Endothelial cell of umbilical vein (primary cell): ENCODE measurements around the gene TIRAP. TPM values are rescaled to one million over a fixed set of nuclear protein-coding genes. Genes with fewer than 3 reads are reported as not detected.

Experiments
- BruUV-seq: library from RNA; stranded (reverse); fragments of 400-500 nt; replicated peaks from 2 replicates; lab custom pipeline; 2021; lab: Mats Ljungman, UMichigan
- CTCF ChIA-PET: fragments of 300-600, 350-600 bp; sonication (Branson Sonifier 250); formaldehyde crosslinking; loops from one replicate; lab custom pipeline; 2021; ENCODE audit warnings: antibody characterized with exemption, inconsistent platforms; lab: Charles Lee
- POLR2A ChIA-PET: fragments of 300-600, 350-600 bp; sonication (Branson Sonifier 250); formaldehyde crosslinking; loops from one replicate; lab custom pipeline; 2021; ENCODE audit warnings: antibody characterized with exemption, inconsistent platforms; lab: Charles Lee
- DNase-seq: peaks from one replicate; pipeline ENCODE4 v3.0.0-alpha.2; 2011; ENCODE audit warnings: low read depth, low spot score
- FAIRE-seq: peaks from 2 replicates; lab custom pipeline; 2011; peaks lifted over from hg19 to GRCh38; lab: Jason Lieb, UNC
- H2AFZ ChIP-seq: 2 replicates; pipeline ENCODE4 v1.6.0; 2012; ENCODE audit warnings: low read depth, low read length, control low read depth, inconsistent platforms
- H3K27ac ChIP-seq: 2 replicates; pipeline ENCODE4 v1.5.1; 2011; ENCODE audit warnings: low read depth, mild to moderate bottlenecking, control low read depth, low read length, moderate library complexity; ENCODE audit not compliant: insufficient read depth
- H3K27me3 ChIP-seq, 2 experiments: 2 replicates each; pipeline versions ENCODE4 v1.6.0 to v1.6.1; 2011; ENCODE audit warnings: low read length in 2 of 2, mixed read lengths in 1 of 2; ENCODE audit not compliant: control insufficient read depth in 2 of 2, insufficient read depth in 2 of 2
- H3K36me3 ChIP-seq, 2 experiments: 2 replicates in 1 of 2; 3 replicates in 1 of 2; pipeline ENCODE4 v1.5.1; 2011; ENCODE audit warnings: low read length in 2 of 2, mild to moderate bottlenecking in 1 of 2, moderate library complexity in 1 of 2; ENCODE audit not compliant: control insufficient read depth in 2 of 2, insufficient read depth in 2 of 2; ENCODE audit errors: extremely low read depth in 1 of 2
- H3K4me1 ChIP-seq: 3 replicates; pipeline ENCODE4 v1.5.1; 2011; ENCODE audit warnings: mild to moderate bottlenecking, low read length; ENCODE audit not compliant: control insufficient read depth, insufficient read depth; ENCODE audit errors: extremely low read depth
- H3K4me2 ChIP-seq: 2 replicates; pipeline ENCODE4 v1.6.1; 2011; ENCODE audit warnings: low read length, control low read depth, mixed read lengths; ENCODE audit not compliant: insufficient read depth
- H3K4me3 ChIP-seq, 3 experiments: fragments of 200-600 bp in 1 of 3; sonication (generic), shearing (Covaris generic) in 1 of 3; replicated peaks in 1 of 3; 2 replicates each; pipeline ENCODE4 v1.5.1; 2011 to 2016; ENCODE audit warnings: control low read depth in 3 of 3, low read length in 3 of 3, mild to moderate bottlenecking in 2 of 3, inconsistent platforms in 1 of 3, low read depth in 1 of 3, moderate library complexity in 1 of 3; ENCODE audit not compliant: insufficient read depth in 1 of 3
- H3K79me2 ChIP-seq: 2 replicates; pipeline ENCODE4 v1.6.0; 2012; ENCODE audit warnings: low read length, inconsistent platforms; ENCODE audit not compliant: control insufficient read depth, insufficient read depth
- H3K9ac ChIP-seq: replicated peaks from 2 replicates; pipeline ENCODE3; 2011; ENCODE audit warnings: low read length, control low read depth; ENCODE audit not compliant: insufficient read depth; ENCODE audit errors: extremely low read depth
- H3K9me1 ChIP-seq: replicated peaks from 3 replicates; pipeline ENCODE4 v1.6.0; 2011; ENCODE audit warnings: mild to moderate bottlenecking, low read length; ENCODE audit not compliant: control insufficient read depth, insufficient read depth; ENCODE audit errors: extremely low read depth
- H3K9me3 ChIP-seq: replicated peaks from 2 replicates; pipeline ENCODE4 v1.5.1; 2012; ENCODE audit warnings: low read length, inconsistent platforms; ENCODE audit not compliant: control insufficient read depth, insufficient read depth
- H4K20me1 ChIP-seq: replicated peaks from 2 replicates; pipeline ENCODE3; 2011; ENCODE audit warnings: mild to moderate bottlenecking, low read length; ENCODE audit not compliant: control insufficient read depth, insufficient read depth; ENCODE audit errors: extremely low read depth
- CTCF ChIP-seq, 2 donors: IDR thresholded peaks; 1 replicate in 1 of 2; 2 replicates in 1 of 2; pipeline ENCODE4 v1.5.1; 2011; ENCODE audit warnings: low read length in 2 of 2, mild to moderate bottlenecking in 2 of 2, moderate library complexity in 2 of 2, control low read depth in 1 of 2, inconsistent platforms in 1 of 2, low read depth in 1 of 2; ENCODE audit not compliant: insufficient read depth in 1 of 2; ENCODE audit errors: extremely low read depth in 1 of 2
- EZH2 ChIP-seq: IDR thresholded peaks from 2 replicates; pipeline ENCODE4 v1.6.1; 2012; ENCODE audit warnings: borderline replicate concordance, low read depth, mild to moderate bottlenecking, moderate library complexity, low read length, inconsistent platforms; ENCODE audit not compliant: severe bottlenecking
- GATA2 ChIP-seq: IDR thresholded peaks from 2 replicates; pipeline ENCODE4 v1.7.0; 2011; ENCODE audit warnings: low read depth, mild to moderate bottlenecking, moderate library complexity, mixed read lengths, low read length; ENCODE audit not compliant: insufficient read length, insufficient read depth
- JUN ChIP-seq: IDR thresholded peaks from 2 replicates; pipeline ENCODE4 v1.6.1; 2011; ENCODE audit warnings: borderline replicate concordance, low read depth; ENCODE audit not compliant: insufficient read length, insufficient read depth
- MYC ChIP-seq: IDR thresholded peaks from one replicate; pipeline ENCODE4 v1.6.1; 2011; ENCODE audit warnings: mild to moderate bottlenecking, low read depth, low read length
- POLR2A ChIP-seq: IDR thresholded peaks from 2 replicates; pipeline ENCODE4 v1.6.1; 2012; ENCODE audit warnings: low read depth, mild to moderate bottlenecking, control low read depth, low read length
- POLR2AphosphoS5 ChIP-seq: IDR thresholded peaks from 2 replicates; pipeline ENCODE4 v1.6.1; 2012; ENCODE audit warnings: low read depth, mild to moderate bottlenecking, control low read depth, low read length, moderate library complexity; ENCODE audit not compliant: insufficient read depth
- dilution Hi-C: fragments of 300-500 bp; cut with MboI; formaldehyde crosslinking; loops from one replicate; pipeline ENCODE4 v1.15.0; 2019; ENCODE audit warnings: low sequenced_read_pairs; ENCODE audit not compliant: extremely low pct_ligation_motif_present
- intact Hi-C: fragments of 100-400 bp; cut with micrococcal nuclease; formaldehyde crosslinking; loops from one replicate; pipeline ENCODE4 v1.10.0; 2022
- polyA plus RNA-seq, 4 experiments: library from polyadenylated mRNA; depleted of rRNA in 3 of 4; stranded (reverse) in 3 of 4; unstranded in 1 of 4; fragments of >200 nt; gene quantifications; 2 replicates each; pipeline versions ENCODE4 v1.2.1 to v1.2.3, GENCODE V29; 2011 to 2012; ENCODE audit warnings: missing spikeins in 1 of 4
- total RNA-seq: library from RNA; stranded (reverse); gene quantifications from 2 replicates; pipeline ENCODE4 v1.2.3, GENCODE V29; 2021

Gene TIRAP
- total and polyA plus RNA-seq, 2 donors (not counting 3 experiments of a cell fraction or from before 2014, with no cell fraction given): 9.3 to 11.0 TPM

- no peak for DNase-seq
- Histone ChIP-seq H3K4me1 (no peaks in the 10 kb centered on the region), H2AFZ (no peak overlapping the region), H3K9me3 (no peaks in the 10 kb centered on the region), H3K4me3 (no peak overlapping the region), H4K20me1 (no peaks in the 10 kb centered on the region), H3K9me1 (peaks cover 3% of the 10 kb centered on the region), H3K4me2 (no peak overlapping the region), H3K27me3 (no peaks in the 10 kb centered on the region), H3K27ac (no peak overlapping the region), H3K79me2 (no peaks in the 10 kb centered on the region), H3K9ac (no peak overlapping the region), H3K36me3 (peaks cover 12 to 16% of the 10 kb centered on the region in 2 experiments)
- ChIA-PET CTCF (no interaction called here), POLR2A (no interaction called here)
- intact Hi-C loops (no loop called here), dilution Hi-C loops (no loop called here)
- BruUV-seq: no TSS peak
- FAIRE-seq: no peak
- no peak for TF ChIP-seq CTCF (IDR thresholded peaks at IDR 0.05; ENCODE audit: extremely low read depth in 1 of 2, insufficient read depth in 1 of 2, low read depth in 1 of 2, low read length in 2 of 2)
- no peak for TF ChIP-seq POLR2AphosphoS5
- no peak for TF ChIP-seq GATA2
- TF ChIP-seq JUN: no peak
- no peak for TF ChIP-seq MYC
- TF ChIP-seq POLR2A: no peak
- TF ChIP-seq EZH2: no peak
These were observed 26.7 kb upstream of the TIRAP start for GRCh38 chr11:126256216-126256615.
